GM12891 (cell line): ENCODE data around the gene IGFALS. TPM values are rescaled to one million over a fixed set of nuclear protein-coding genes. Genes with fewer than 3 reads are reported as not detected.

Experiments
- DNase-seq: peaks from one replicate; pipeline ENCODE4 v3.0.0; 2011; ENCODE audit warnings: low spot score; ENCODE audit not compliant: insufficient read length
- FAIRE-seq: peaks from 2 replicates; lab custom pipeline; 2011; peaks lifted over from hg19 to GRCh38; lab: Jason Lieb, UNC
- PAX5 ChIP-seq: IDR thresholded peaks from 2 replicates; pipeline ENCODE4 v1.6.1; 2011; ENCODE audit warnings: low read length, moderate library complexity, mild to moderate bottlenecking; ENCODE audit not compliant: insufficient read depth, severe bottlenecking
- POLR2A ChIP-seq: IDR thresholded peaks from 2 replicates; pipeline ENCODE4 v1.6.1; 2011; ENCODE audit warnings: low read depth, low read length, control low read depth
- POLR2AphosphoS5 ChIP-seq: IDR thresholded peaks from 2 replicates; pipeline ENCODE4 v1.6.1; 2011; ENCODE audit warnings: low read depth, low read length, control low read depth
- POU2F2 ChIP-seq: IDR thresholded peaks from 2 replicates; pipeline ENCODE4 v1.6.1; 2011; ENCODE audit warnings: low read depth, mild to moderate bottlenecking, control low read depth, low read length, moderate library complexity
- SPI1 ChIP-seq: IDR thresholded peaks from 2 replicates; pipeline ENCODE4 v1.6.1; 2011; ENCODE audit warnings: low read depth, low read length, control low read depth
- TAF1 ChIP-seq: IDR thresholded peaks from 2 replicates; pipeline ENCODE4 v1.6.1; 2011; ENCODE audit warnings: low read depth, low read length, control low read depth
- polyA plus RNA-seq: library from polyadenylated mRNA; unstranded; fragments of >200 nt; gene quantifications from one replicate; pipeline ENCODE4 v1.2.1, GENCODE V29; 2012; ENCODE audit warnings: low read depth, missing spikeins, inconsistent platforms; ENCODE audit not compliant: missing spikeins

Gene IGFALS
- 0.33 TPM for polyA plus RNA-seq

- TF ChIP-seq POLR2AphosphoS5 (no peak), PAX5 (no peak), POU2F2 (no peak), TAF1 (no peak), SPI1 (no peak), POLR2A (no peak)
- no peak for DNase-seq
- no peak for FAIRE-seq
Observed at GRCh38 chr16:1793578-1794220, at the start of gene IGFALS. Gene IGFALS (minus strand): TSS chr16:1793705. CDS start chr16:1793652, 53 bp downstream.

- FAIRE-seq, result no peak
- TF ChIP-seq POLR2AphosphoS5 (no peak), TAF1 (no peak), PAX5 (no peak), SPI1 (no peak), POU2F2 (no peak), POLR2A (no peak)
- no peak for DNase-seq
Observed at GRCh38 chr16:1839554-1839953, 46.0 kb upstream of the IGFALS start.

GRCh38 chr16:1834096-1834495, 40.6 kb upstream of the IGFALS start:
- FAIRE-seq (no peak), DNase-seq (no peak)
- no peak for TF ChIP-seq PAX5
- TF ChIP-seq TAF1, result no peak
- TF ChIP-seq POLR2AphosphoS5, result no peak
- TF ChIP-seq SPI1, result no peak
- TF ChIP-seq POU2F2, result no peak
- no peak for TF ChIP-seq POLR2A

- DNase-seq (no peak), FAIRE-seq (no peak)
- TF ChIP-seq SPI1, result no peak
- TF ChIP-seq POLR2A, result no peak
- TF ChIP-seq POLR2AphosphoS5, result no peak
- TF ChIP-seq TAF1, result no peak
- no peak for TF ChIP-seq POU2F2
Observed at GRCh38 chr16:1832838-1833454, 39.4 kb upstream of the IGFALS start.

- TF ChIP-seq POLR2AphosphoS5 (no peak), TAF1 (no peak), POU2F2 (no peak), POLR2A (no peak), SPI1 (no peak), PAX5 (no peak)
- FAIRE-seq (no peak), DNase-seq (no peak)
Observed at GRCh38 chr16:1831186-1832075, 37.9 kb upstream of the IGFALS start.

- FAIRE-seq, result no peak
- TF ChIP-seq TAF1, result no peak
- TF ChIP-seq POLR2AphosphoS5, result no peak
- no peak for TF ChIP-seq POU2F2
- TF ChIP-seq PAX5, result no peak
- no peak for TF ChIP-seq POLR2A
- no peak for DNase-seq
Observed at GRCh38 chr16:1830213-1830612, 36.7 kb upstream of the IGFALS start.

GRCh38 chr16:1828645-1829410, 35.3 kb upstream of the IGFALS start:
- FAIRE-seq (no peak), DNase-seq (no peak)
- TF ChIP-seq POLR2AphosphoS5, result no peak
- TF ChIP-seq POLR2A, result no peak
- no peak for TF ChIP-seq PAX5
- TF ChIP-seq POU2F2, result no peak
- TF ChIP-seq SPI1, result no peak
- no peak for TF ChIP-seq TAF1

GRCh38 chr16:1826691-1827573, 33.4 kb upstream of the IGFALS start, which contains the start of the genes FAHD1 and HAGH:
Gene FAHD1 (plus strand): TSS chr16:1827206. CDS start chr16:1827239, 33 bp downstream.
Gene HAGH (minus strand): TSS chr16:1826825. CDS start chr16:1826787, 38 bp downstream.
- DNase-seq (peak; percentile 98), FAIRE-seq (peak; percentile 100)
- TF ChIP-seq PAX5, result no peak
- TF ChIP-seq POLR2AphosphoS5, result peak; percentile 80
- no peak for TF ChIP-seq SPI1
- TF ChIP-seq POU2F2, result peak; percentile 80
- peak; percentile 40; the same call in 1 of the 2 replicates for TF ChIP-seq TAF1
- peak; percentile 74 for TF ChIP-seq POLR2A
